Stomach (tissue), 4 donors: ENCODE data around the gene TRIM17.

Experiments
- CTCF ChIP-seq, 7 experiments: fragments of 450-650 bp in 4 of 7; fragments of 200-600 bp in 3 of 7; sonication (generic) in 3 of 7; IDR thresholded peaks; one replicate each; pipeline ENCODE4 v1.5.1; 2016 to 2019; ENCODE audit warnings: antibody characterized with exemption in 7 of 7, control low read depth in 2 of 7, mild to moderate bottlenecking in 1 of 7
- EP300 ChIP-seq: sonication (generic); formaldehyde crosslinking; IDR thresholded peaks from one replicate; pipeline ENCODE4 v1.6.1; 2017; ENCODE audit warnings: antibody characterized with exemption
- POLR2A ChIP-seq, 4 donors: fragments of 450-650 bp; IDR thresholded peaks; one replicate each; pipeline ENCODE4 v1.6.1; 2016; ENCODE audit warnings: antibody characterized with exemption in 4 of 4, control low read depth in 2 of 4, mild to moderate bottlenecking in 1 of 4, moderate library complexity in 1 of 4
- POLR2AphosphoS5 ChIP-seq, 3 donors: sonication (generic); formaldehyde crosslinking; IDR thresholded peaks; one replicate each; pipeline ENCODE4 v1.6.1; 2016; ENCODE audit warnings: antibody characterized with exemption in 3 of 3

- TF ChIP-seq CTCF (IDR thresholded peaks at IDR 0.05) (no peak), EP300 (no peak), POLR2A (IDR thresholded peaks at IDR 0.05) (no peak), POLR2AphosphoS5 (IDR thresholded peaks at IDR 0.05) (no peak)
These were observed 46.2 kb downstream of the TRIM17 start for GRCh38 chr1:228370439-228370940.
